IMR-90 (cell line): ENCODE measurements around the gene PPP2R5E. TPM values are rescaled to one million over a fixed set of nuclear protein-coding genes. Genes with fewer than 3 reads are reported as not detected.

Experiments
- ATAC-seq: fragments of 200-7000 bp; cut with Tn5 transposase; 2 replicates; pipeline ENCODE4 v1.9.1; 2020; ENCODE audit warnings: low read depth, mild to moderate bottlenecking, moderate library complexity
- BruUV-seq: library from RNA; stranded (reverse); fragments of 400-500 nt; replicated peaks from 2 replicates; lab custom pipeline; 2021; lab: Mats Ljungman, UMichigan
- CTCF ChIA-PET: fragments of 300-600 bp; formaldehyde crosslinking; extraction: SDS; loops from one replicate; lab custom pipeline; 2021; ENCODE audit warnings: antibody characterized with exemption; lab: Yijun Ruan, JAX
- POLR2A ChIA-PET: fragments of 300-600 bp; sonication (Branson Sonifier 250); formaldehyde crosslinking; loops from one replicate; lab custom pipeline; 2022; ENCODE audit warnings: antibody characterized with exemption; ENCODE audit not compliant: unreplicated experiment; lab: Charles Lee
- DNase-seq: peaks from one replicate; pipeline ENCODE4 v3.0.0; 2013
- H2AFZ ChIP-seq: replicated peaks from 2 replicates; pipeline ENCODE3; 2013; ENCODE audit warnings: low read length, mild to moderate bottlenecking; ENCODE audit not compliant: poor library complexity
- H2AK5ac ChIP-seq: 2 replicates; pipeline ENCODE4 v1.6.1; 2013; ENCODE audit warnings: low read depth, low read length, inconsistent platforms
- H2AK9ac ChIP-seq: replicated peaks from 2 replicates; pipeline ENCODE3; 2013; ENCODE audit warnings: mild to moderate bottlenecking, low read depth, low read length, moderate library complexity; ENCODE audit not compliant: poor library complexity
- H2BK120ac ChIP-seq: 2 replicates; pipeline ENCODE4 v1.6.1; 2013; ENCODE audit warnings: low read depth, low read length, inconsistent platforms
- H2BK15ac ChIP-seq: 3 replicates; pipeline ENCODE4 v1.6.1; 2013; ENCODE audit warnings: low read depth, low read length, inconsistent platforms
- H2BK20ac ChIP-seq: 2 replicates; pipeline ENCODE4 v1.6.1; 2013; ENCODE audit warnings: low read depth, mild to moderate bottlenecking, inconsistent platforms, low read length, moderate library complexity
- H2BK5ac ChIP-seq: 2 replicates; pipeline ENCODE4 v1.6.1; 2013; ENCODE audit warnings: mild to moderate bottlenecking, low read depth, low read length, inconsistent platforms; ENCODE audit not compliant: poor library complexity, severe bottlenecking
- H3K14ac ChIP-seq: replicated peaks from 2 replicates; pipeline ENCODE4 v1.6.1; 2013; ENCODE audit warnings: low read depth, low read length, inconsistent platforms
- H3K18ac ChIP-seq: 2 replicates; pipeline ENCODE4 v1.6.1; 2013; ENCODE audit warnings: low read depth, low read length, control low read depth
- H3K23ac ChIP-seq: 2 replicates; pipeline ENCODE4 v1.6.1; 2013; ENCODE audit warnings: low read depth, low read length, inconsistent platforms
- H3K27ac ChIP-seq: 2 replicates; pipeline ENCODE4 v1.5.1; 2013; ENCODE audit warnings: mild to moderate bottlenecking, control low read depth, low read length; ENCODE audit not compliant: insufficient read depth
- H3K27me3 ChIP-seq: 2 replicates; pipeline ENCODE4 v1.6.1; 2013; ENCODE audit warnings: low read length; ENCODE audit not compliant: control insufficient read depth, insufficient read depth
- H3K36me3 ChIP-seq: 2 replicates; pipeline ENCODE4 v1.6.1; 2013; ENCODE audit warnings: low read length, mixed read lengths; ENCODE audit not compliant: control insufficient read depth, insufficient read depth
- H3K4ac ChIP-seq: 2 replicates; pipeline ENCODE4 v1.6.1; 2013; ENCODE audit warnings: low read depth, low read length, inconsistent platforms
- H3K4me1 ChIP-seq: 2 replicates; pipeline ENCODE4 v1.6.1; 2013; ENCODE audit warnings: low read length, mixed read lengths; ENCODE audit not compliant: control insufficient read depth, insufficient read depth
- H3K4me2 ChIP-seq: 2 replicates; pipeline ENCODE4 v1.6.1; 2013; ENCODE audit warnings: low read depth, mild to moderate bottlenecking, control low read depth, low read length, moderate library complexity
- H3K4me3 ChIP-seq: 2 replicates; pipeline ENCODE4 v1.5.1; 2013; ENCODE audit warnings: low read depth, mild to moderate bottlenecking, control low read depth, low read length, moderate library complexity; ENCODE audit not compliant: insufficient read depth
- H3K56ac ChIP-seq: 2 replicates; pipeline ENCODE4 v1.6.1; 2013; ENCODE audit warnings: low read length, inconsistent platforms; ENCODE audit not compliant: insufficient read depth; ENCODE audit errors: extremely low read depth
- H3K79me1 ChIP-seq, 2 experiments: 2 replicates each; pipeline ENCODE4 v1.6.1; 2013; ENCODE audit warnings: low read length in 2 of 2, inconsistent platforms in 1 of 2, low read depth in 1 of 2
- H3K9ac ChIP-seq: 2 replicates; pipeline ENCODE4 v1.6.1; 2013; ENCODE audit warnings: low read depth, low read length, control low read depth
- H3K9me1 ChIP-seq: 2 replicates; pipeline ENCODE4 v1.6.1; 2013; ENCODE audit warnings: low read length, inconsistent platforms; ENCODE audit not compliant: insufficient read depth
- H3K9me3 ChIP-seq: 2 replicates; pipeline ENCODE4 v1.6.1; 2013; ENCODE audit warnings: low read length; ENCODE audit not compliant: control insufficient read depth, insufficient read depth
- H4K20me1 ChIP-seq: 2 replicates; pipeline ENCODE4 v1.6.1; 2013; ENCODE audit warnings: low read length, inconsistent platforms; ENCODE audit not compliant: insufficient read depth
- H4K5ac ChIP-seq: 2 replicates; pipeline ENCODE4 v1.6.1; 2013; ENCODE audit warnings: mild to moderate bottlenecking, low read depth, low read length, control low read depth
- H4K8ac ChIP-seq, 2 experiments: 2 replicates each; pipeline ENCODE4 v1.6.1; 2013; ENCODE audit warnings: low read depth in 2 of 2, low read length in 2 of 2, control low read depth in 1 of 2, inconsistent platforms in 1 of 2
- H4K91ac ChIP-seq: 2 replicates; pipeline ENCODE4 v1.6.1; 2013; ENCODE audit warnings: low read depth, low read length, inconsistent platforms; ENCODE audit not compliant: insufficient read depth
- BHLHE40 ChIP-seq: fragments of 150-350 bp; IDR thresholded peaks from 2 replicates; pipeline ENCODE4 v1.6.1; 2016; ENCODE audit warnings: mild to moderate bottlenecking, low read depth, low read length
- CEBPB ChIP-seq: IDR thresholded peaks from 2 replicates; pipeline ENCODE4 v1.6.1; 2012; ENCODE audit warnings: low read depth, low read length, improper control_type of control experiment
- CHD1 ChIP-seq: IDR thresholded peaks from 2 replicates; pipeline ENCODE4 v1.6.1; 2012; ENCODE audit warnings: low read depth, low read length, improper control_type of control experiment
- CTCF ChIP-seq: conservative IDR thresholded peaks from 2 replicates; pipeline ENCODE4 v1.5.1; 2012; ENCODE audit warnings: mild to moderate bottlenecking, low read depth, low read length, improper control_type of control experiment
- FOS ChIP-seq: fragments of 150-350 bp; IDR thresholded peaks from 2 replicates; pipeline ENCODE4 v1.6.1; 2016; ENCODE audit warnings: low read depth, low read length
- MXI1 ChIP-seq: IDR thresholded peaks from 2 replicates; pipeline ENCODE4 v1.6.1; 2012; ENCODE audit warnings: low read depth, mild to moderate bottlenecking, low read length, moderate library complexity, borderline replicate concordance
- NFE2L2 ChIP-seq: fragments of 150-350 bp; IDR thresholded peaks from 2 replicates; pipeline ENCODE4 v1.6.1; 2016; ENCODE audit warnings: low read depth, mild to moderate bottlenecking, low read length
- POLR2A ChIP-seq: IDR thresholded peaks from 2 replicates; pipeline ENCODE4 v1.6.1; 2012; ENCODE audit warnings: mild to moderate bottlenecking, low read depth, low read length
- RAD21 ChIP-seq: IDR thresholded peaks from 2 replicates; pipeline ENCODE4 v1.6.1; 2012; ENCODE audit warnings: low read length, improper control_type of control experiment
- RCOR1 ChIP-seq: IDR thresholded peaks from 2 replicates; pipeline ENCODE4 v1.6.1; 2012; ENCODE audit warnings: mild to moderate bottlenecking, low read length, improper control_type of control experiment; ENCODE audit not compliant: insufficient replicate concordance
- RFX5 ChIP-seq: IDR thresholded peaks from 2 replicates; pipeline ENCODE4 v1.8.0; 2012; ENCODE audit warnings: low read depth, mild to moderate bottlenecking, low read length, moderate library complexity
- WGBS, 2 experiments: methylation state at CpG; one replicate each; pipeline versions ENCODE4 v1.1.5 to v1.1.7; 2013; ENCODE audit warnings: missing lambda C conversion rate in 2 of 2; ENCODE audit not compliant: insufficient read length in 1 of 2; ENCODE audit errors: extremely low coverage in 2 of 2; 5-methylcytosine and 5-hydroxymethylcytosine counted together
- dilution Hi-C: fragments of 300-500 bp; cut with HindIII; formaldehyde crosslinking; loops from one replicate; pipeline ENCODE4 v1.14.3; 2018; ENCODE audit warnings: low sequenced_read_pairs; ENCODE audit not compliant: unreplicated experiment
- in situ Hi-C: fragments of 300-500 bp; cut with MboI; formaldehyde crosslinking; loops from 3 replicates; pipeline ENCODE4 v1.14.3; 2019; ENCODE audit warnings: low sequenced_read_pairs, inconsistent platforms, mixed read lengths
- intact Hi-C: fragments of 100-400 bp; cut with micrococcal nuclease; formaldehyde crosslinking; loops from 2 replicates; pipeline ENCODE4 v1.10.0; 2022
- polyA plus RNA-seq, 3 experiments: library from polyadenylated mRNA; depleted of rRNA; stranded (reverse); fragments of >200 nt; gene quantifications; 2 replicates each; pipeline ENCODE4 v1.2.3, GENCODE V29; 2012; ENCODE audit warnings: low replicate concordance in 1 of 3
- total RNA-seq: library from RNA; depleted of rRNA; stranded (reverse); fragments of >200 nt; gene quantifications from 2 replicates; pipeline ENCODE4 v1.2.3, GENCODE V29; 2012
- TF ChIP-seq, protein P1 (sequence below): fragments of 150-350 bp; IDR thresholded peaks from 2 replicates; pipeline ENCODE4 v1.6.1; 2016; ENCODE audit warnings: low read depth, mild to moderate bottlenecking, low read length, moderate library complexity, borderline replicate concordance

The PPP2R5E gene
- total and polyA plus RNA-seq, 2 of the 4 experiments (the other 2 are of a cell fraction): 9.7 to 12.2 TPM

- Histone ChIP-seq H4K8ac (no peak overlapping the region), H3K23ac (no peak overlapping the region), H2AFZ (no peak overlapping the region), H4K20me1 (no peaks in the 10 kb centered on the region), H2AK5ac (no peak overlapping the region), H3K9me1 (no peaks in the 10 kb centered on the region; the same call in 1 of the 2 replicates), H3K56ac (no peak overlapping the region), H3K9ac (no peak overlapping the region), H3K4me3 (no peak overlapping the region), H2AK9ac (no peak overlapping the region), H3K4me2 (no peak overlapping the region), H2BK5ac (no peak overlapping the region), H4K91ac (no peak overlapping the region), H2BK15ac (no peak overlapping the region), H2BK20ac (no peak overlapping the region), H3K36me3 (no peaks in the 10 kb centered on the region), H3K4ac (no peak overlapping the region), H3K18ac (no peak overlapping the region), H4K5ac (no peak overlapping the region), H3K9me3 (peaks cover 2% of the 10 kb centered on the region; the same call in 1 of the 2 replicates), H3K14ac (no peak overlapping the region), H3K4me1 (no peaks in the 10 kb centered on the region), H3K27me3 (no peaks in the 10 kb centered on the region; the same call in 1 of the 2 replicates), H3K79me1 (no peaks in the 10 kb centered on the region), H3K27ac (no peak overlapping the region), H2BK120ac (no peak overlapping the region)
- POLR2A ChIA-PET: no interaction called here
- CTCF ChIA-PET: interaction anchor here (0.6 kb wide), 1 partner anchor 17 kb away, joined by 3 read pairs; no protein-coding TSS in a partner anchor
- in situ Hi-C loops: no loop called here
- BruUV-seq: no TSS peak
- WGBS, 2 experiments: 72% methylated on average over 4 of the region's 8 CpGs; no CpG with 5 or more reads in 1 of the 2 experiments
- TF ChIP-seq CTCF: no peak
- TF ChIP-seq RAD21: no peak
- no peak for TF ChIP-seq MXI1
- TF ChIP-seq CHD1: no peak
- TF ChIP-seq BHLHE40: no peak
- TF ChIP-seq RFX5: no peak
- TF ChIP-seq NFE2L2: no peak
- no peak for TF ChIP-seq RCOR1
- no peak for TF ChIP-seq POLR2A
- TF ChIP-seq, protein P1, sequence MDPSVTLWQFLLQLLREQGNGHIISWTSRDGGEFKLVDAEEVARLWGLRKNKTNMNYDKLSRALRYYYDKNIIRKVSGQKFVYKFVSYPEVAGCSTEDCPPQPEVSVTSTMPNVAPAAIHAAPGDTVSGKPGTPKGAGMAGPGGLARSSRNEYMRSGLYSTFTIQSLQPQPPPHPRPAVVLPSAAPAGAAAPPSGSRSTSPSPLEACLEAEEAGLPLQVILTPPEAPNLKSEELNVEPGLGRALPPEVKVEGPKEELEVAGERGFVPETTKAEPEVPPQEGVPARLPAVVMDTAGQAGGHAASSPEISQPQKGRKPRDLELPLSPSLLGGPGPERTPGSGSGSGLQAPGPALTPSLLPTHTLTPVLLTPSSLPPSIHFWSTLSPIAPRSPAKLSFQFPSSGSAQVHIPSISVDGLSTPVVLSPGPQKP: no peak
- no peak for TF ChIP-seq FOS
- TF ChIP-seq CEBPB: no peak
- dilution Hi-C loops: no loop called here
- ATAC-seq (no peak), DNase-seq (no peak)
- intact Hi-C loops: no loop called here
These were observed 180.8 kb downstream of the PPP2R5E start for GRCh38 chr14:63362389-63362819.
